IPS-NIHi7 (cell line): ENCODE results near the gene FAM72A.
"Not testable (repeated sequence)": the region's sequence is repeated elsewhere in the genome, so short reads cannot be mapped to it uniquely, and the experiment has no call there.

Experiments used
- DNase-seq: peaks from one replicate; pipeline ENCODE4 v3.0.0; 2012; ENCODE audit warnings: mixed read lengths; ENCODE audit errors: extremely low spot score

The FAM72A gene

GRCh38 chr1:206215600-206216392 is 13.2 kb upstream of the FAM72A start:
- not testable (repeated sequence) for DNase-seq

GRCh38 chr1:206210802-206211201 is 8.2 kb upstream of the FAM72A start:
- not testable (repeated sequence) for DNase-seq

GRCh38 chr1:206205569-206205968 is 2.9 kb upstream of the FAM72A start:
- DNase-seq = not testable (repeated sequence)

- not testable (repeated sequence) for DNase-seq
These were observed 2.2 kb upstream of the FAM72A start for GRCh38 chr1:206204871-206205270.

GRCh38 chr1:206204159-206204511 is 1.5 kb upstream of the FAM72A start:
- DNase-seq = not testable (repeated sequence)

GRCh38 chr1:206203364-206204158 is 922 bp upstream of the FAM72A start, which contains the start of gene SRGAP2:
Gene SRGAP2 (plus strand): TSS chr1:206203541. CDS start chr1:206205971, 2,430 bp downstream.
- DNase-seq = not testable (repeated sequence)

GRCh38 chr1:206196748-206197424 is 5.8 kb downstream of the FAM72A start:
- DNase-seq = not testable (repeated sequence)

GRCh38 chr1:206195182-206195581 is 7.5 kb downstream of the FAM72A start:
- not testable (repeated sequence) for DNase-seq

GRCh38 chr1:206186826-206187225 is 15.8 kb downstream of the FAM72A start:
- not testable (repeated sequence) for DNase-seq

- DNase-seq = not testable (repeated sequence)
These were observed 16.9 kb downstream of the FAM72A start for GRCh38 chr1:206185778-206186177.

GRCh38 chr1:206183788-206184187 is 18.9 kb downstream of the FAM72A start:
- DNase-seq = not testable (repeated sequence)

- not testable (repeated sequence) for DNase-seq
These were observed 20.0 kb downstream of the FAM72A start for GRCh38 chr1:206182368-206183317.

- not testable (repeated sequence) for DNase-seq
These were observed 23.0 kb downstream of the FAM72A start for GRCh38 chr1:206179666-206180065.

- not testable (repeated sequence) for DNase-seq
These were observed 24.3 kb downstream of the FAM72A start for GRCh38 chr1:206178061-206178989.

GRCh38 chr1:206176114-206176502 is 26.5 kb downstream of the FAM72A start:
- DNase-seq = not testable (repeated sequence)

GRCh38 chr1:206175459-206176113 is 27.1 kb downstream of the FAM72A start:
- DNase-seq = peak; percentile 9

GRCh38 chr1:206174182-206174868 is 28.3 kb downstream of the FAM72A start:
- DNase-seq = not testable (repeated sequence)

GRCh38 chr1:206173110-206173719 is 29.4 kb downstream of the FAM72A start:
- DNase-seq = not testable (repeated sequence)
